H1 (cell line): Measurements from ENCODE around the gene UBQLN4.

Experiments used
- CBX5 ChIP-seq: fragments of 300-800, 300-1000 bp; sonication (generic); IDR thresholded peaks from 2 replicates; pipeline ENCODE4 v1.7.1; 2016; ENCODE audit warnings: antibody characterized with exemption, low read length, low read depth
- CEBPB ChIP-seq: IDR thresholded peaks from 2 replicates; pipeline ENCODE4 v1.6.1; 2012; ENCODE audit warnings: low read depth, low read length
- JUND ChIP-seq: IDR thresholded peaks from 2 replicates; pipeline ENCODE4 v1.6.1; 2011; ENCODE audit warnings: mild to moderate bottlenecking, improper control_type of control experiment, low read length
- KDM1A ChIP-seq: fragments of 200-600, 300-600 bp; sonication (generic); IDR thresholded peaks from 2 replicates; pipeline ENCODE4 v1.7.1; 2016; ENCODE audit warnings: mild to moderate bottlenecking, low read length, borderline replicate concordance
- NANOG ChIP-seq: IDR thresholded peaks from 2 replicates; pipeline ENCODE4 v1.6.1; 2011; ENCODE audit warnings: low read length, low read depth, mild to moderate bottlenecking, inconsistent platforms; ENCODE audit not compliant: insufficient read depth, poor library complexity, severe bottlenecking
- POLR2AphosphoS5 ChIP-seq: IDR thresholded peaks from 2 replicates; pipeline ENCODE4 v1.6.1; 2011; ENCODE audit warnings: low read depth, low read length
- SIRT6 ChIP-seq: IDR thresholded peaks from one replicate; pipeline ENCODE4 v1.7.1; 2012; ENCODE audit warnings: low read length, inconsistent platforms
- TCF12 ChIP-seq: IDR thresholded peaks from 2 replicates; pipeline ENCODE4 v1.6.1; 2011; ENCODE audit warnings: low read depth, mild to moderate bottlenecking, low read length

GRCh38 chr1:156097499-156098178 is 44.0 kb upstream of the UBQLN4 start:
- TF ChIP-seq POLR2AphosphoS5 = no peak
- no peak for TF ChIP-seq SIRT6
- TF ChIP-seq NANOG = no peak
- no peak for TF ChIP-seq TCF12
- no peak for TF ChIP-seq KDM1A
- no peak for TF ChIP-seq JUND
- TF ChIP-seq CBX5 = no peak
- TF ChIP-seq CEBPB = no peak
